Karpas-422 (cell line): ENCODE measurements around the gene MBD3L1. TPM values are rescaled to one million over a fixed set of nuclear protein-coding genes. Genes with fewer than 3 reads are reported as not detected.
A peak's percentile ranks its signal among the peaks of the same experiment; 100 is the strongest.

ENCODE experiments used
- DNase-seq: peaks from one replicate; pipeline ENCODE4 v3.0.0-alpha.2; 2015
- H2AFZ ChIP-seq: fragments of 200-600 bp; sonication (generic); 2 replicates; pipeline ENCODE4 v1.6.1; 2014; ENCODE audit warnings: antibody characterized with exemption, low read length, mixed read lengths
- H3K27ac ChIP-seq: fragments of 200-600 bp; sonication (generic); 2 replicates; pipeline ENCODE4 v1.5.1; 2014; ENCODE audit warnings: mild to moderate bottlenecking, low read length, moderate library complexity
- H3K27me3 ChIP-seq: fragments of 200-600 bp; sonication (generic); 2 replicates; pipeline ENCODE4 v1.6.1; 2014; ENCODE audit warnings: low read length, mixed read lengths
- H3K36me3 ChIP-seq: fragments of 200-600 bp; sonication (generic); 2 replicates; pipeline ENCODE4 v1.6.1; 2014; ENCODE audit warnings: low read length, mixed read lengths; ENCODE audit not compliant: insufficient read depth
- H3K4me1 ChIP-seq: fragments of 200-600 bp; sonication (generic); 2 replicates; pipeline ENCODE4 v1.6.1; 2014; ENCODE audit warnings: mild to moderate bottlenecking, low read length, mixed read lengths
- H3K4me2 ChIP-seq: fragments of 200-600 bp; sonication (generic); 2 replicates; pipeline ENCODE4 v1.6.1; 2014; ENCODE audit warnings: low read length, low read depth, mild to moderate bottlenecking; ENCODE audit not compliant: poor library complexity, severe bottlenecking
- H3K4me3 ChIP-seq: fragments of 200-600 bp; sonication (generic); 2 replicates; pipeline ENCODE4 v1.5.1; 2014; ENCODE audit warnings: mild to moderate bottlenecking, antibody characterized with exemption, low read length, mixed read lengths
- H3K79me2 ChIP-seq: fragments of 200-600 bp; sonication (generic); 2 replicates; pipeline ENCODE4 v1.6.1; 2014; ENCODE audit warnings: mild to moderate bottlenecking, low read length, mixed read lengths
- H3K9ac ChIP-seq: fragments of 200-600 bp; sonication (generic); 2 replicates; pipeline ENCODE4 v1.6.0; 2014; ENCODE audit warnings: low read length
- H3K9me2 ChIP-seq: fragments of 200-600 bp; sonication (generic), shearing (Covaris generic); replicated peaks from 2 replicates; pipeline ENCODE4 v1.6.0; 2014; ENCODE audit warnings: mild to moderate bottlenecking, low read length, moderate library complexity; ENCODE audit not compliant: insufficient read depth
- H3K9me3 ChIP-seq: fragments of 300-700, 200-600 bp; sonication (generic); 2 replicates; pipeline ENCODE4 v1.6.1; 2014; ENCODE audit warnings: low read length, mixed read lengths
- H4K20me1 ChIP-seq: fragments of 200-600 bp; sonication (generic); 2 replicates; pipeline ENCODE4 v1.6.1; 2014; ENCODE audit warnings: mild to moderate bottlenecking, antibody characterized with exemption, low read length, low read depth; ENCODE audit not compliant: insufficient read depth
- total RNA-seq: library from RNA; depleted of rRNA; stranded (reverse); fragments of >200 nt; shearing (Covaris generic); gene quantifications from 2 replicates; pipeline ENCODE4 v1.2.3, GENCODE V29; 2014; ENCODE audit warnings: low replicate concordance

The MBD3L1 gene
- total RNA-seq, 1 experiment from 2014 or later: not detected

- Histone ChIP-seq H3K27ac (no peak overlapping the region), H3K79me2 (peaks cover 4% of the 10 kb centered on the region; the same call in 1 of the 2 replicates), H3K27me3 (no peaks in the 10 kb centered on the region), H3K9me3 (no peaks in the 10 kb centered on the region), H3K36me3 (peaks cover 49% of the 10 kb centered on the region), H3K4me1 (peaks cover 5% of the 10 kb centered on the region), H2AFZ (no peak overlapping the region), H3K9ac (no peak overlapping the region), H3K9me2 (no peaks in the 10 kb centered on the region), H3K4me2 (no peak overlapping the region), H4K20me1 (no peaks in the 10 kb centered on the region), H3K4me3 (no peak overlapping the region)
- no peak for DNase-seq
Observed at GRCh38 chr19:8826371-8826770, 5.8 kb upstream of the MBD3L1 start.

- H3K27me3 ChIP-seq: no peaks in the 10 kb centered on the region
Observed at GRCh38 chr19:8827277-8827676, 4.9 kb upstream of the MBD3L1 start.

GRCh38 chr19:8831373-8831772 lies 804 bp upstream of the MBD3L1 start:
- Histone ChIP-seq H2AFZ (0 out of 2 replicates have a peak overlapping the region, but pooled peaks have one; percentile 96), H3K27me3 (no peaks in the 10 kb centered on the region), H3K4me3 (peak overlapping the region; percentile 94), H3K36me3 (peaks cover 17% of the 10 kb centered on the region), H4K20me1 (no peaks in the 10 kb centered on the region), H3K4me2 (peak overlapping the region; percentile 86), H3K27ac (no peak overlapping the region; the same call in 1 of the 2 replicates), H3K4me1 (peaks cover 10% of the 10 kb centered on the region), H3K9me3 (no peaks in the 10 kb centered on the region), H3K9ac (peak overlapping the region; percentile 84), H3K79me2 (peaks cover 7% of the 10 kb centered on the region; the same call in 1 of the 2 replicates), H3K9me2 (no peaks in the 10 kb centered on the region)
- DNase-seq: no peak

More at GRCh38 chr19:8827277-8827676, 4.9 kb upstream of the MBD3L1 start:
- DNase-seq: no peak
- no peak overlapping the region for H3K9ac ChIP-seq
- no peak overlapping the region for H2AFZ ChIP-seq
- H4K20me1 ChIP-seq: no peaks in the 10 kb centered on the region
- peaks cover 8% of the 10 kb centered on the region for H3K4me1 ChIP-seq
- H3K79me2 ChIP-seq: peaks cover 7% of the 10 kb centered on the region; the same call in 1 of the 2 replicates
- no peak overlapping the region for H3K4me3 ChIP-seq
- peaks cover 40% of the 10 kb centered on the region for H3K36me3 ChIP-seq
- no peak overlapping the region for H3K4me2 ChIP-seq
- H3K9me3 ChIP-seq: no peaks in the 10 kb centered on the region
- H3K27ac ChIP-seq: no peak overlapping the region
- H3K9me2 ChIP-seq: no peaks in the 10 kb centered on the region

DNA sequence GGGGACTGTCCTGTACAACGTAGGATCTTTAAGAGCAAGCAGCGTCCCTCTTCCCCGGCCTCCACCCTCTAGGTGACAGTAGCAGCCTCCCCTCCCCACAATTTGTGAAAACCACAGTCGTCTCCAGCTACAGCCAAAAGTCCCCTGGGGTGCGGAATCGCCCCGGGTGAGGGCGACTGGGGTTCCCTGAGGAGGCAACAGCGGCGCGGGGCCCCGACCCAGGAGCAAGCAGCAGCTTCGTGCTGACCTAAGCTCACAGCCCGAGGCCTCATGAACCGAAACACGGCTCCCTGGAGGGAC lies 395 bp upstream of the MBD3L1 start:
- H3K9me2 ChIP-seq: no peaks in the 10 kb centered on the region

GRCh38 chr19:8835446-8835845 lies 3.3 kb downstream of the MBD3L1 start:
- no peaks in the 10 kb centered on the region; the same call in 1 of the 2 replicates for H3K36me3 ChIP-seq
- H3K4me2 ChIP-seq: no peak overlapping the region

More for the DNA sequence above, 395 bp upstream of the MBD3L1 start:
- no peak for DNase-seq
- no peaks in the 10 kb centered on the region for H3K9me3 ChIP-seq
- peak overlapping the region; percentile 94 for H3K4me3 ChIP-seq
- H3K9ac ChIP-seq: peak overlapping the region; percentile 84
- no peak overlapping the region; the same call in 1 of the 2 replicates for H3K27ac ChIP-seq
- H3K4me2 ChIP-seq: peak overlapping the region; percentile 86
- H4K20me1 ChIP-seq: no peaks in the 10 kb centered on the region
- H3K36me3 ChIP-seq: peaks cover 17% of the 10 kb centered on the region
- peaks cover 7% of the 10 kb centered on the region; the same call in 1 of the 2 replicates for H3K79me2 ChIP-seq
- H2AFZ ChIP-seq: peak overlapping the region; percentile 96; the same call in 1 of the 2 replicates
- peaks cover 10% of the 10 kb centered on the region for H3K4me1 ChIP-seq
- no peaks in the 10 kb centered on the region for H3K27me3 ChIP-seq

DNA sequence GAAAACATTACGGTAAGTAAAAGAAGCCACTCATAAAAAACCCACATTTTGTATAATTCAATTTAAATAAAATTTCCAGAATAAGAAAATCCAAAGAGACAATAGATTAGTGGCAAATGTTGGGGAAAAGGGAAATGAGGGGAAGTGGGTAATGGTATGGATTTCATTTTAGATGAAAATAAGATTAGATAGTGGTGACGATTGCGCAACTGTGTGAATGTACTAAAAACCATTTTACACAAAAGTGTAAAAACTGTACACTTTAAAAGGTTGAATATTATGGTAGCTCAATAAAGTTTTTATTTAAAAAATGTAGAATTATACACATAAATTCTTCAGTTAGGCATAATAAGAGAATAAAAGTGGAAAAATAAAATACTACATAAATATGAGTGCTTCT lies 3.7 kb downstream of the MBD3L1 start:
- no peaks in the 10 kb centered on the region for H3K9me2 ChIP-seq
- no peaks in the 10 kb centered on the region for H3K9me3 ChIP-seq
- H3K79me2 ChIP-seq: peaks cover 7% of the 10 kb centered on the region; the same call in 1 of the 2 replicates
- no peak overlapping the region for H3K4me2 ChIP-seq
- no peaks in the 10 kb centered on the region for H3K27me3 ChIP-seq
- H3K36me3 ChIP-seq: no peaks in the 10 kb centered on the region
- H3K4me1 ChIP-seq: peaks cover 10% of the 10 kb centered on the region
- H4K20me1 ChIP-seq: no peaks in the 10 kb centered on the region
- no peak overlapping the region for H3K27ac ChIP-seq
- H3K4me3 ChIP-seq: no peak overlapping the region
- H2AFZ ChIP-seq: no peak overlapping the region
- no peak overlapping the region for H3K9ac ChIP-seq
- no peak for DNase-seq

More at GRCh38 chr19:8835446-8835845, 3.3 kb downstream of the MBD3L1 start:
- Histone ChIP-seq H3K4me3 (no peak overlapping the region), H3K27me3 (no peaks in the 10 kb centered on the region), H2AFZ (no peak overlapping the region), H3K27ac (no peak overlapping the region), H4K20me1 (no peaks in the 10 kb centered on the region), H3K4me1 (peaks cover 10% of the 10 kb centered on the region), H3K9me3 (no peaks in the 10 kb centered on the region), H3K9ac (no peak overlapping the region), H3K79me2 (peaks cover 7% of the 10 kb centered on the region; the same call in 1 of the 2 replicates), H3K9me2 (no peaks in the 10 kb centered on the region)
- DNase-seq: no peak

DNA sequence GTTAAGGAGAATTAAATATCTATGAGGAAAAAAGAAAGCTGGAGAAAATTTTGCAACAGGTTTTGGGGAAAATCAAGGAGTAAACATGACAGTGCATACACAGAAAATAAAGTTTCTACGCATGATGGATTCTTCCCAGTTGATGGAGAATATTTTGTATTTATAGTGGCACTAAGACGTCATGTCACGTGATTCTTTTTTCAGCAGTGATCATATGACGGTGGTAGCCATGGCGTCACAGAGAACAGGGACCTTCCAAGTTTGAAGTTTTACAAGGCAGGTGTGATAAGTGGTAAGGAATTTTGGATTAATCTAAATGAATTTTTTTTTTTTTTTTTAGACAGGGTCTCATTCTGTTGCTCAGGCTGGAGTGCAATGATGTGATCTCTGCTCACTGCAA lies 8.5 kb downstream of the MBD3L1 start:
- no peaks in the 10 kb centered on the region for H3K79me2 ChIP-seq
- no peak overlapping the region for H3K4me3 ChIP-seq
- no peaks in the 10 kb centered on the region for H3K27me3 ChIP-seq

DNA sequence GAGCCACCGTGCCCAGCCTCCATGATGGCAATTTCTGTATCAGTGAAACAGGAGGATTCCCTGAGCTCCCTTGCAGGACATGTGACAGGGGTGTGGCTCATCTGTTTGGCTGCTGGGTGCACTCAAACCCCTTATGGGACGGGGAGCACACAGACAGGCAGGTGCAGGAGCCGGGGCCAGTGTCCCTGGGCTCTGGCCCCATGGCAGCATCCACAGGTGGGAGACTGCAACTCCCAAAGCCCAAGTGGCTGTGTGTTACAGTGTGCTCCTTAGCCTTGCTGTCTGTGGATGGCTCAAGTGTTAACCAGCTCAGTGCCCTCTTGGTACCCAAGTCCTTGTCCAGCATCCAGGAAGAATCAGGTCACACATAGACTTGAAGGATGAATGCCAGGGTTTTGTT lies 14.6 kb downstream of the MBD3L1 start:
- no peaks in the 10 kb centered on the region for H4K20me1 ChIP-seq
- DNase-seq: no peak
- H2AFZ ChIP-seq: no peak overlapping the region
- no peaks in the 10 kb centered on the region for H3K36me3 ChIP-seq
- H3K27ac ChIP-seq: no peak overlapping the region
- H3K4me1 ChIP-seq: no peaks in the 10 kb centered on the region
- H3K9ac ChIP-seq: no peak overlapping the region
- H3K79me2 ChIP-seq: no peaks in the 10 kb centered on the region
- no peak overlapping the region for H3K4me2 ChIP-seq
- no peaks in the 10 kb centered on the region for H3K9me3 ChIP-seq
- H3K4me3 ChIP-seq: no peak overlapping the region
- H3K9me2 ChIP-seq: no peaks in the 10 kb centered on the region
- no peaks in the 10 kb centered on the region for H3K27me3 ChIP-seq

More for the DNA sequence above, 8.5 kb downstream of the MBD3L1 start:
- no peaks in the 10 kb centered on the region for H3K9me3 ChIP-seq
- no peaks in the 10 kb centered on the region for H3K9me2 ChIP-seq
- H3K36me3 ChIP-seq: no peaks in the 10 kb centered on the region
- H4K20me1 ChIP-seq: no peaks in the 10 kb centered on the region
- no peak overlapping the region for H3K9ac ChIP-seq
- DNase-seq: no peak
- no peak overlapping the region for H2AFZ ChIP-seq
- no peak overlapping the region for H3K4me2 ChIP-seq
- no peaks in the 10 kb centered on the region for H3K4me1 ChIP-seq
- no peak overlapping the region for H3K27ac ChIP-seq
